H1 (cell line): ENCODE results near the gene SPRING1. TPM values are rescaled to one million over a fixed set of nuclear protein-coding genes. Genes with fewer than 3 reads are reported as not detected.

Experiments used
- CTCF ChIA-PET: fragments of 300-600 bp; sonication (Branson Sonifier 250); formaldehyde crosslinking; loops from one replicate; lab custom pipeline; 2021; ENCODE audit not compliant: partially characterized antibody; lab: Charles Lee
- POLR2A ChIA-PET: fragments of 300-600 bp; sonication (Branson Sonifier 250); formaldehyde crosslinking; loops from one replicate; lab custom pipeline; 2021; ENCODE audit warnings: inconsistent platforms; ENCODE audit not compliant: partially characterized antibody; lab: Charles Lee
- DNase-seq, 2 experiments: peaks; one replicate each; pipeline versions ENCODE4 v3.0.0 to v3.0.0-alpha.2; 2010 to 2022; ENCODE audit warnings: low spot score in 2 of 2, low read depth in 1 of 2, mixed read lengths in 1 of 2
- FAIRE-seq: peaks from 2 replicates; lab custom pipeline; 2011; peaks lifted over from hg19 to GRCh38; lab: Jason Lieb, UNC
- H2AFZ ChIP-seq: 2 replicates; pipeline ENCODE4 v1.8.1; 2012; ENCODE audit warnings: low read length, inconsistent platforms
- H2AK5ac ChIP-seq: 2 replicates; pipeline ENCODE4 v1.6.1; 2013; ENCODE audit warnings: low read depth, low read length
- H2BK120ac ChIP-seq: replicated peaks from 2 replicates; pipeline ENCODE3; 2013; ENCODE audit warnings: low read depth, low read length, inconsistent platforms
- H2BK12ac ChIP-seq: 2 replicates; pipeline ENCODE4 v1.6.1; 2013; ENCODE audit warnings: low read depth, low read length
- H2BK15ac ChIP-seq: 2 replicates; pipeline ENCODE4 v1.6.1; 2013; ENCODE audit warnings: low read length
- H2BK20ac ChIP-seq: 2 replicates; pipeline ENCODE4 v1.6.1; 2013; ENCODE audit warnings: low read length
- H2BK5ac ChIP-seq: 2 replicates; pipeline ENCODE4 v1.6.1; 2013; ENCODE audit warnings: low read depth, low read length
- H3K14ac ChIP-seq: 2 replicates; pipeline ENCODE4 v1.6.1; 2013; ENCODE audit warnings: inconsistent platforms; ENCODE audit not compliant: insufficient read length
- H3K18ac ChIP-seq: 2 replicates; pipeline ENCODE4 v1.6.1; 2013; ENCODE audit warnings: low read length; ENCODE audit errors: extremely low read depth
- H3K23ac ChIP-seq: 2 replicates; pipeline ENCODE4 v1.6.1; 2013; ENCODE audit warnings: inconsistent platforms; ENCODE audit not compliant: insufficient read length
- H3K23me2 ChIP-seq: 2 replicates; pipeline ENCODE4 v1.6.1; 2013; ENCODE audit warnings: low read depth, low read length
- H3K27ac ChIP-seq: 2 replicates; pipeline ENCODE4 v1.6.1; 2011; ENCODE audit warnings: low read depth, low read length, inconsistent platforms
- H3K27me3 ChIP-seq, 4 experiments: replicated peaks in 1 of 4; 1 replicate in 1 of 4; 2 replicates in 3 of 4; pipeline versions ENCODE4 v1.6.1 to v1.8.1; 2011 to 2013; ENCODE audit warnings: low read length in 3 of 4, mild to moderate bottlenecking in 3 of 4, inconsistent platforms in 2 of 4, mixed read lengths in 2 of 4, moderate library complexity in 1 of 4; ENCODE audit not compliant: control insufficient read depth in 3 of 4, insufficient read depth in 3 of 4; ENCODE audit errors: extremely low read depth in 1 of 4
- H3K36me3 ChIP-seq, 4 experiments: 2 replicates each; pipeline versions ENCODE4 v1.6.1 to v1.8.1; 2011 to 2013; ENCODE audit warnings: mild to moderate bottlenecking in 4 of 4, low read length in 3 of 4, moderate library complexity in 2 of 4, control low read depth in 1 of 4, inconsistent platforms in 1 of 4; ENCODE audit not compliant: insufficient read depth in 4 of 4, control insufficient read depth in 2 of 4
- H3K4ac ChIP-seq: replicated peaks from 2 replicates; pipeline ENCODE3; 2013; ENCODE audit warnings: low read length, low read depth, mixed read lengths, inconsistent platforms; ENCODE audit not compliant: insufficient read length
- H3K4me1 ChIP-seq, 4 experiments: replicated peaks in 1 of 4; 1 replicate in 1 of 4; 2 replicates in 3 of 4; pipeline versions ENCODE4 v1.6.1 to v1.8.1; 2011 to 2013; ENCODE audit warnings: low read length in 3 of 4, inconsistent platforms in 2 of 4, mixed read lengths in 1 of 4; ENCODE audit not compliant: insufficient read depth in 4 of 4, control insufficient read depth in 3 of 4
- H3K4me2 ChIP-seq, 2 experiments: 2 replicates each; pipeline versions ENCODE4 v1.6.1 to v1.8.1; 2011 to 2013; ENCODE audit warnings: low read depth in 2 of 2, low read length in 2 of 2, control low read depth in 1 of 2, inconsistent platforms in 1 of 2, mild to moderate bottlenecking in 1 of 2; ENCODE audit not compliant: insufficient read depth in 1 of 2
- H3K4me3 ChIP-seq, 4 experiments: fragments of 200-600, 300-600 bp in 1 of 4; sonication (generic), shearing (Covaris generic), sonication (Bioruptor Twin) in 1 of 4; 2 replicates each; pipeline versions ENCODE4 v1.5.1 to v1.8.1; 2011 to 2016; ENCODE audit warnings: low read length in 4 of 4, low read depth in 3 of 4, control low read depth in 2 of 4, inconsistent platforms in 2 of 4, mild to moderate bottlenecking in 2 of 4, mixed read lengths in 1 of 4, moderate library complexity in 1 of 4; ENCODE audit not compliant: insufficient read depth in 2 of 4; ENCODE audit errors: extremely low read depth in 1 of 4
- H3K56ac ChIP-seq: replicated peaks from 2 replicates; pipeline ENCODE3; 2013; ENCODE audit warnings: low read depth, mild to moderate bottlenecking, mixed read lengths, low read length, inconsistent platforms; ENCODE audit not compliant: insufficient read length
- H3K79me1 ChIP-seq: 2 replicates; pipeline ENCODE4 v1.6.1; 2013; ENCODE audit warnings: low read depth, low read length, control low read depth
- H3K79me2 ChIP-seq, 2 experiments: 2 replicates each; pipeline versions ENCODE4 v1.6.1 to v1.8.1; 2012 to 2013; ENCODE audit warnings: low read length in 2 of 2, mild to moderate bottlenecking in 2 of 2, inconsistent platforms in 1 of 2; ENCODE audit not compliant: insufficient read depth in 2 of 2, control insufficient read depth in 1 of 2
- H3K9ac ChIP-seq, 4 experiments: replicated peaks in 1 of 4; 1 replicate in 1 of 4; 2 replicates in 3 of 4; pipeline versions ENCODE4 v1.6.1 to v1.8.1; 2011 to 2013; ENCODE audit warnings: low read depth in 3 of 4, low read length in 3 of 4, control low read depth in 2 of 4, mild to moderate bottlenecking in 2 of 4, moderate library complexity in 2 of 4, inconsistent platforms in 1 of 4; ENCODE audit errors: extremely low read depth in 1 of 4
- H3K9me3 ChIP-seq, 2 experiments: 2 replicates each; pipeline versions ENCODE4 v1.6.1 to v1.8.1; 2012 to 2013; ENCODE audit warnings: mild to moderate bottlenecking in 2 of 2, moderate library complexity in 2 of 2, control low read depth in 1 of 2, inconsistent platforms in 1 of 2, low read depth in 1 of 2, low read length in 1 of 2, mixed read lengths in 1 of 2; ENCODE audit not compliant: insufficient read depth in 2 of 2
- H4K20me1 ChIP-seq, 2 experiments: replicated peaks in 1 of 2; 2 replicates each; pipeline versions ENCODE3 to v1.8.1; 2011 to 2013; ENCODE audit warnings: inconsistent platforms in 2 of 2, low read length in 2 of 2, mild to moderate bottlenecking in 1 of 2; ENCODE audit not compliant: insufficient read depth in 2 of 2, control insufficient read depth in 1 of 2
- H4K5ac ChIP-seq: 2 replicates; pipeline ENCODE4 v1.6.1; 2013; ENCODE audit warnings: low read length, low read depth, mixed read lengths, inconsistent platforms; ENCODE audit not compliant: insufficient read length
- H4K8ac ChIP-seq: 2 replicates; pipeline ENCODE4 v1.8.0; 2013; ENCODE audit warnings: mild to moderate bottlenecking, moderate library complexity, low read length, inconsistent platforms; ENCODE audit not compliant: insufficient read depth; ENCODE audit errors: extremely low read depth
- H4K91ac ChIP-seq: replicated peaks from 2 replicates; pipeline ENCODE3; 2013; ENCODE audit warnings: low read length, mixed read lengths, inconsistent platforms; ENCODE audit not compliant: insufficient read length
- BCL11A ChIP-seq, 2 experiments: IDR thresholded peaks; one replicate each; pipeline ENCODE4 v1.6.1; 2011; ENCODE audit warnings: low read depth in 2 of 2, low read length in 2 of 2, mild to moderate bottlenecking in 2 of 2
- WGBS, 2 experiments: shearing (Covaris generic) in 1 of 2; methylation state at CpG; one replicate each; pipeline versions ENCODE4 v1.1.6 to v1.1.7; 2013 to 2015; ENCODE audit warnings: low lambda C conversion rate in 2 of 2, mixed read lengths in 2 of 2, inconsistent platforms in 1 of 2, low coverage in 1 of 2, missing lambda C conversion rate in 1 of 2; ENCODE audit not compliant: insufficient replicate concordance in 2 of 2, insufficient coverage in 1 of 2, insufficient read length in 1 of 2; ENCODE audit errors: extremely low coverage in 1 of 2, missing lambda C conversion rate in 1 of 2; 5-methylcytosine and 5-hydroxymethylcytosine counted together
- polyA plus RNA-seq, 7 experiments: library from polyadenylated mRNA; depleted of rRNA in 3 of 7; stranded (reverse) in 5 of 7; unstranded in 2 of 7; fragments of >200 nt in 5 of 7; fragments of 200-250 nt in 2 of 7; gene quantifications; 1 replicate in 5 of 7; 2 replicates in 1 of 7; 4 replicates in 1 of 7; pipeline versions ENCODE4 v1.2.1 to v1.2.3, GENCODE V29; 2011 to 2013; ENCODE audit warnings: missing spikeins in 2 of 7, mixed read lengths in 2 of 7
- total RNA-seq: library from RNA; stranded (reverse); fragmentation: NEBNext Ultra II Directional; extraction: Animal tissue kit (Norgen Biotek cat#: 25700); gene quantifications from 2 replicates; pipeline ENCODE4 v1.2.1, GENCODE V29; 2021

The SPRING1 gene
- total and polyA plus RNA-seq, 2 of the 8 experiments (the other 6 are each of a cell fraction or from before 2014, with no cell fraction given) = 14.3 to 46.5 TPM

DNA sequence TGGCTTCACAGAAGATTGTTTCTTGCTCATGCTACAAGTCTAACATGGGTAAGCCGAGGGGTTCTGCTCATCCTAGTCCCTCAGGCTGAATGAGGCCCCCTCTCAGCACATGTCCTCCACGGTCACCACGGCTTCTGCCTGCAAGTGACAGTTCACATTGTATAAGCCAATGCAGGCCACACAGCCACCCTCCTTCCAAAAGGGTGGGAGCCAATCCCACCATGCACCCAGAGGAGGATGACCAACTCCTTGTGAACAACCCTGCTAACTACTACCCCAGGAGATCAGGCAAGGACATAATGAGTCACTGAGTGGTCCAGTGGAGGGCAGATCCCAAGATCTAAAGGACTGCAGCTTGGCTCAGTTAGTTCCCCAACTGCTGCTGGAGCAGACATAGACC, 6.1 kb downstream of the SPRING1 start:
- Histone ChIP-seq H2BK20ac (no peak overlapping the region), H3K18ac (no peak overlapping the region)
- no peak for FAIRE-seq
- no peak for TF ChIP-seq BCL11A (IDR thresholded peaks at IDR 0.05; ENCODE audit: low read depth in 2 of 2, low read length in 2 of 2)

More for the DNA sequence above, 6.1 kb downstream of the SPRING1 start:
- ChIA-PET POLR2A (no interaction called here), CTCF (no interaction called here)
- H3K23ac ChIP-seq = no peak overlapping the region
- H2AK5ac ChIP-seq = no peak overlapping the region
- H3K4me1 ChIP-seq = peaks cover 0 to 6% (median 1%) of the 10 kb centered on the region in 4 experiments; a peak in 4 of 7 replicates
- H4K91ac ChIP-seq = no peak overlapping the region
- no peaks in the 10 kb centered on the region for H3K9me3 ChIP-seq
- peaks cover 9 to 12% of the 10 kb centered on the region in 2 experiments for H4K20me1 ChIP-seq
- H2BK15ac ChIP-seq = no peak overlapping the region
- H3K56ac ChIP-seq = no peak overlapping the region
- peaks cover 3 to 59% of the 10 kb centered on the region in 2 experiments for H3K79me2 ChIP-seq
- H3K36me3 ChIP-seq = peaks cover 0 to 11% (median 5%) of the 10 kb centered on the region in 4 experiments; a peak in 4 of 8 replicates
- H3K4me3 ChIP-seq = no peak overlapping the region
- H3K4me2 ChIP-seq = no peak overlapping the region
- H4K5ac ChIP-seq = no peak overlapping the region
- no peak overlapping the region; the same call in 1 of the 2 replicates for H3K27ac ChIP-seq
- no peaks in the 10 kb centered on the region for H3K27me3 ChIP-seq
- H3K79me1 ChIP-seq = peaks cover 22% of the 10 kb centered on the region
- no peak overlapping the region for H3K14ac ChIP-seq
- no peak overlapping the region for H3K4ac ChIP-seq
- WGBS, 2 experiments = 93% methylated on average over 3 of the region's 3 CpGs; no CpG with 5 or more reads in 1 of the 2 experiments
- 0 out of 2 replicates have a peak, but pooled peaks cover under 1% of the 10 kb centered on the region for H3K23me2 ChIP-seq
- no peak overlapping the region for H2BK120ac ChIP-seq
- no peak overlapping the region for H3K9ac ChIP-seq
- no peak overlapping the region for H2BK5ac ChIP-seq
- no peak overlapping the region for H2BK12ac ChIP-seq
- no peak overlapping the region for H4K8ac ChIP-seq
- DNase-seq = no peak
- H2AFZ ChIP-seq = no peak overlapping the region
